GM23338 (cell line): ENCODE data around the gene CCNG2. TPM values are rescaled to one million over a fixed set of nuclear protein-coding genes. Genes with fewer than 3 reads are reported as not detected.

ENCODE experiments used
- ATAC-seq: fragments of 200-7000 bp; cut with Tn5 transposase; 3 replicates; pipeline ENCODE4 v1.9.1; 2020
- DNase-seq: peaks from one replicate; pipeline ENCODE4 v3.0.0-alpha.2; 2015; ENCODE audit warnings: low spot score
- H2AFZ ChIP-seq: fragments of 200-600 bp; sonication (generic); 2 replicates; pipeline ENCODE4 v1.8.0; 2016; ENCODE audit warnings: antibody characterized with exemption, mild to moderate bottlenecking, moderate library complexity
- H3F3A ChIP-seq: fragments of 200-600 bp; sonication (generic); replicated peaks from 2 replicates; pipeline ENCODE4 v1.8.0; 2017; ENCODE audit warnings: antibody characterized with exemption, mixed run types, low read depth
- H3K27ac ChIP-seq: fragments of 200-600 bp; sonication (generic); 2 replicates; pipeline ENCODE4 v1.6.1; 2016; ENCODE audit warnings: low read depth
- H3K27me3 ChIP-seq: fragments of 200-600 bp; sonication (generic); 2 replicates; pipeline ENCODE4 v1.8.0; 2016; ENCODE audit warnings: mild to moderate bottlenecking, mixed run types, moderate library complexity; ENCODE audit not compliant: insufficient read depth
- H3K36me3 ChIP-seq: fragments of 200-600 bp; sonication (generic); 2 replicates; pipeline ENCODE4 v1.8.0; 2016; ENCODE audit warnings: mild to moderate bottlenecking; ENCODE audit not compliant: insufficient read depth
- H3K4me1 ChIP-seq: fragments of 200-600 bp; sonication (generic); 2 replicates; pipeline ENCODE4 v1.8.0; 2016; ENCODE audit warnings: mild to moderate bottlenecking, moderate library complexity; ENCODE audit not compliant: insufficient read depth
- H3K4me2 ChIP-seq: fragments of 200-600 bp; sonication (generic); 2 replicates; pipeline ENCODE4 v1.7.1; 2017; ENCODE audit warnings: mixed run types
- H3K4me3 ChIP-seq: fragments of 200-600 bp; sonication (generic); 2 replicates; pipeline ENCODE4 v1.6.1; 2016; ENCODE audit warnings: mixed run types
- H3K79me2 ChIP-seq: fragments of 200-600 bp; sonication (generic); replicated peaks from 2 replicates; pipeline ENCODE4 v1.8.0; 2017; ENCODE audit warnings: mild to moderate bottlenecking; ENCODE audit not compliant: insufficient read depth
- H3K9me2 ChIP-seq: fragments of 200-600 bp; sonication (generic); 2 replicates; pipeline ENCODE4 v1.8.0; 2017; ENCODE audit not compliant: insufficient read depth
- H4K20me1 ChIP-seq: fragments of 200-600 bp; sonication (generic); replicated peaks from 2 replicates; pipeline ENCODE4 v1.8.0; 2017; ENCODE audit warnings: mild to moderate bottlenecking; ENCODE audit not compliant: insufficient read depth
- H3K27ac Mint-ChIP-seq: 2 replicates; pipeline ENCODE4 v1.8.0; 2020; ENCODE audit warnings: inconsistent platforms, mild to moderate bottlenecking, moderate library complexity, mixed read lengths
- H3K27me3 Mint-ChIP-seq: 3 replicates; pipeline ENCODE4 v1.8.0; 2022; ENCODE audit warnings: low read depth, mild to moderate bottlenecking, moderate library complexity, mixed read lengths, inconsistent platforms; ENCODE audit not compliant: insufficient read depth, poor library complexity
- H3K36me3 Mint-ChIP-seq: 3 replicates; pipeline ENCODE4 v1.8.0; 2021; ENCODE audit warnings: low read depth, mild to moderate bottlenecking, inconsistent platforms, moderate library complexity, mixed read lengths
- H3K4me1 Mint-ChIP-seq: 3 replicates; pipeline ENCODE4 v1.8.0; 2020; ENCODE audit warnings: mild to moderate bottlenecking, inconsistent platforms, mixed read lengths
- H3K4me3 Mint-ChIP-seq: 3 replicates; pipeline ENCODE4 v1.8.0; 2021; ENCODE audit warnings: moderate library complexity, mild to moderate bottlenecking, inconsistent platforms, mixed read lengths
- H3K9me3 Mint-ChIP-seq: 3 replicates; pipeline ENCODE4 v1.8.0; 2020; ENCODE audit warnings: moderate library complexity, mild to moderate bottlenecking, inconsistent platforms, mixed read lengths
- CREB1 ChIP-seq: fragments of 250-450 bp; sonication (Bioruptor Pico); IDR thresholded peaks from 2 replicates; pipeline ENCODE4 v1.5.0; 2020; ENCODE audit warnings: low read depth, mild to moderate bottlenecking, moderate library complexity
- EZH2 ChIP-seq: fragments of 200-600 bp; sonication (generic); IDR thresholded peaks from one replicate; pipeline ENCODE4 v1.8.0; 2017; ENCODE audit warnings: antibody characterized with exemption, mild to moderate bottlenecking, low read depth; ENCODE audit not compliant: unreplicated experiment
- EZH2phosphoT487 ChIP-seq: fragments of 200-600 bp; sonication (generic); IDR thresholded peaks from one replicate; pipeline ENCODE4 v1.8.1; 2018; ENCODE audit warnings: antibody characterized with exemption; ENCODE audit not compliant: unreplicated experiment
- JUNB ChIP-seq: IDR thresholded peaks from one replicate; pipeline ENCODE4 v1.6.1; 2016; ENCODE audit warnings: antibody characterized with exemption; ENCODE audit not compliant: unreplicated experiment
- NANOG ChIP-seq: IDR thresholded peaks from 2 replicates; pipeline ENCODE4 v1.6.1; 2016; ENCODE audit warnings: antibody characterized with exemption, borderline replicate concordance
- STAT1 ChIP-seq: IDR thresholded peaks from one replicate; pipeline ENCODE4 v1.6.1; 2016; ENCODE audit warnings: antibody characterized with exemption; ENCODE audit not compliant: unreplicated experiment
- ZNF114 ChIP-seq: fragments of 250-450 bp; sonication (Bioruptor Pico); IDR thresholded peaks from 2 replicates; pipeline ENCODE4 v1.5.0; 2020; ENCODE audit warnings: mild to moderate bottlenecking, moderate library complexity
- ZNF331 ChIP-seq: fragments of 250-450 bp; sonication (Bioruptor Pico); IDR thresholded peaks from 2 replicates; pipeline ENCODE4 v1.5.0; 2020; ENCODE audit warnings: low read depth, mild to moderate bottlenecking, moderate library complexity
- ZNF462 ChIP-seq: fragments of 250-450 bp; sonication (Bioruptor Pico); IDR thresholded peaks from 2 replicates; pipeline ENCODE4 v1.5.0; 2020; ENCODE audit warnings: mild to moderate bottlenecking, moderate library complexity
- polyA plus RNA-seq: library from polyadenylated mRNA; unstranded; fragments of >200 nt; fragmentation: Nextera tagmentation; extraction: Ambion mirVana; gene quantifications from 2 replicates; pipeline ENCODE4 v1.2.1, GENCODE V29; 2016
- total RNA-seq: library from RNA; depleted of rRNA; stranded (reverse); fragments of >200 nt; shearing (Covaris generic); gene quantifications from 2 replicates; pipeline ENCODE4 v1.2.3, GENCODE V29; 2014
- TF ChIP-seq, protein P1 (sequence below): IDR thresholded peaks from 2 replicates; pipeline ENCODE4 v1.6.1; 2016; ENCODE audit warnings: antibody characterized with exemption

Gene CCNG2
- total and polyA plus RNA-seq, 2 experiments from 2014 or later = 7.1 to 16.5 TPM

DNA sequence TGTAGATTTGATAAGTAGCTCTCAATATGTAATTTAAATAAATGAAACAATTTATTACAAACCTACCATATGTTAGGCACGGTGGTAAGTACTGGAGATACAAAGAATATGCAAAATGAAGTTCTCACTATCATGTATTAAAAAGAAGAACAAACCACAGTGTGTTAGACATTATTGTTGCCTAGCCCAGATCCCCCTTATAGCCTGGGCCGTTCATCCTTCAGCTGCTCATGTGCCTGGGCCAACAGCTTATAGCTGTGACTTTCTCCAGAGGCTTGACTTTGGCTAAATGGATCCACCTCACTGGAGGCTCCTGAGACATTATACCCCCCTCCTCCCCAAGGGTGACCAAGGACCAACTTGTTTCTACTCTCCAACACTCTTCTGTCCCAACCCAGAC, 29.8 kb upstream of the CCNG2 start (continued):
- TF ChIP-seq NANOG = no peak
- no peak for TF ChIP-seq JUNB
- no peak for TF ChIP-seq EZH2phosphoT487
- no peak for TF ChIP-seq ZNF462 (CRISPR knock-in tag)

DNA sequence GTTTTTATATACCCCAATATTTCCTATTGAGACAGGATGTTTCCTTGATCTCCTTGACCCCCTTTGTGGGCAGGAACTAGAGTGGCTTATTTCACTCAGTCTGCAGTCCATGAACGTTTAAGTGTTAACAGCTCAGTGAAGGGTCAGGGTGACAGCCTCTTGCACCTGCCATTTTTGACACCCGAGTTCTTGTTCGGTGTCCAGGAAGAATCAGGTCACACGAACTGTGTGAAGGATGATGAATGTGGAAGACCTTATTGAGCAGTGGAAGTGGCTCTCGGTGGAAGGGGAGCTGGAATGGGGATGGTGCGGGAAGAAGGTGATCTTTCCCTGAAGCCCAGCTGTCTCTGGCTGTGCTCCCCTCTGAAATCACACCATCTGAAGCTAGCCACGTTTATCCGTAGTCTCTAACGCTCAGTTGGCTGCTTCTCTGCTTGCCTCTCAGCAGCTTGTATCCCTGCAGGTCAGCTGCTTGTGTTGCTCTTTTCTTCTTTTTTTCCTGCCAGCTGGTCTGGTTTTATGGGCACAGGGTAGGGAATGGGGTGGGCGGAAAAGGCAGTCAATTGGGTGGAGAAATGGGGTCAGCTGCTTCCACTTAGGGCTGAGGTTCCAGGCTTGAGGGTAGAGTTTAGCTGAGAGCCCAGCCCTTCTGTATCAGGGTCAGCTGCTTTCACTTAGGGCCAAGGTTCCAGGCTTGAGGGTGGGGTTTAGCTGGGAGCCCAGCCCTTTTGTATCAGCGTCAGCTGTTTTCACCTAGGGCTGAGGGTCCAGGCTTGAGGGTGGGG, 29.0 kb upstream of the CCNG2 start:
- Histone ChIP-seq H3F3A (no peaks in the 10 kb centered on the region), H3K4me1 (peaks cover 24% of the 10 kb centered on the region), H3K4me3 (no peak overlapping the region), H3K27ac (no peak overlapping the region), H3K9me2 (no peaks in the 10 kb centered on the region; the same call in 1 of the 2 replicates), H3K4me2 (0 out of 2 replicates have a peak overlapping the region, but pooled peaks have one; percentile 29), H2AFZ (0 out of 2 replicates have a peak overlapping the region, but pooled peaks have one; percentile 76), H3K79me2 (no peaks in the 10 kb centered on the region), H3K36me3 (no peaks in the 10 kb centered on the region; the same call in 1 of the 2 replicates), H4K20me1 (no peaks in the 10 kb centered on the region), H3K27me3 (no peaks in the 10 kb centered on the region)
- H3K27me3 Mint-ChIP-seq = peaks cover 2% of the 10 kb centered on the region
- H3K27ac Mint-ChIP-seq = peak overlapping the region; percentile 37; the same call in 1 of the 2 replicates
- peaks cover 3% of the 10 kb centered on the region; the same call in 1 of the 3 replicates for H3K9me3 Mint-ChIP-seq
- peak; percentile 50; the same call in 2 of the 3 replicates for ATAC-seq
- no peak for DNase-seq
- H3K4me1 Mint-ChIP-seq = peaks cover 21% of the 10 kb centered on the region
- no peaks in the 10 kb centered on the region for H3K36me3 Mint-ChIP-seq
- H3K4me3 Mint-ChIP-seq = 0 out of 3 replicates have a peak overlapping the region, but pooled peaks have one; percentile 13
- TF ChIP-seq NANOG (no peak), STAT1 (no peak), EZH2 (no peak), ZNF331 (CRISPR knock-in tag) (no peak), JUNB (no peak), ZNF114 (CRISPR knock-in tag) (no peak), CREB1 (CRISPR knock-in tag) (no peak)
- TF ChIP-seq, protein P1, sequence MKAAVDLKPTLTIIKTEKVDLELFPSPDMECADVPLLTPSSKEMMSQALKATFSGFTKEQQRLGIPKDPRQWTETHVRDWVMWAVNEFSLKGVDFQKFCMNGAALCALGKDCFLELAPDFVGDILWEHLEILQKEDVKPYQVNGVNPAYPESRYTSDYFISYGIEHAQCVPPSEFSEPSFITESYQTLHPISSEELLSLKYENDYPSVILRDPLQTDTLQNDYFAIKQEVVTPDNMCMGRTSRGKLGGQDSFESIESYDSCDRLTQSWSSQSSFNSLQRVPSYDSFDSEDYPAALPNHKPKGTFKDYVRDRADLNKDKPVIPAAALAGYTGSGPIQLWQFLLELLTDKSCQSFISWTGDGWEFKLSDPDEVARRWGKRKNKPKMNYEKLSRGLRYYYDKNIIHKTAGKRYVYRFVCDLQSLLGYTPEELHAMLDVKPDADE = no peak
